ENCODE measurements around the gene PEX19.
A peak's percentile ranks its signal among the peaks of the same experiment; 100 is the strongest.
"Not testable (repeated sequence)": the region's sequence is repeated elsewhere in the genome, so short reads cannot be mapped to it uniquely, and the experiment has no call there.

PEX19 gene, protein sequence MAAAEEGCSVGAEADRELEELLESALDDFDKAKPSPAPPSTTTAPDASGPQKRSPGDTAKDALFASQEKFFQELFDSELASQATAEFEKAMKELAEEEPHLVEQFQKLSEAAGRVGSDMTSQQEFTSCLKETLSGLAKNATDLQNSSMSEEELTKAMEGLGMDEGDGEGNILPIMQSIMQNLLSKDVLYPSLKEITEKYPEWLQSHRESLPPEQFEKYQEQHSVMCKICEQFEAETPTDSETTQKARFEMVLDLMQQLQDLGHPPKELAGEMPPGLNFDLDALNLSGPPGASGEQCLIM

GRCh38 chr1:160284782-160285344, at the start of gene PEX19:
Gene PEX19, minus strand, starts transcription at chr1:160285133. Its CDS starts 9 bp downstream, at chr1:160285124.
- DNase-seq (ENCODE audit: low read depth in 3 of 3, low spot score in 1 of 3), result peak; percentile 82 to 90 (median 83)

GRCh38 chr1:160332516-160332915, 47.6 kb upstream of the PEX19 start:
- DNase-seq (ENCODE audit: low read depth in 3 of 3, low spot score in 1 of 3), result no peak

DNA sequence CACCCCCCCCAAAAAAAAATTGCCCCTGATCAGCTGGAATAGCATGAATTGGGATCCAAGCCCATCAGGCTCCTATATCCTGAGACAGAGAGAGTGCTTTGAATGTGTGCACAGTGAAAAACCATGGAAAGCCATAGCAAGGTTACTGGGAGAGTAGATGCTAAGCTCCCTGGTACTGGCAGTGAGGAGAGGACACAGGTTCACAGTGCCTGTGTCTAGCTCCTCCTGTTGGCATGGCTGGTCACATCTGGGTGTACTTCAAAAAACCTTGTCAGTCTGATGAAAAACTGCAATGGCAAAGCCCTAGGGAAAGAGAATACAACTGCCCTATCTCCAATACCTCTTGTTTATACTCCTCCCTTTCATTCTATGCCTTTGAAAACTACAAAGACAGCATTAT, 45.2 kb upstream of the PEX19 start:
- DNase-seq (ENCODE audit: low read depth in 3 of 3, low spot score in 1 of 3), result no peak

- no peak for DNase-seq (ENCODE audit: low read depth in 3 of 3, low spot score in 1 of 3)
These were observed 43.3 kb upstream of the PEX19 start for GRCh38 chr1:160328184-160328583.

- DNase-seq (ENCODE audit: low read depth in 3 of 3, low spot score in 1 of 3), result no peak
These were observed 41.5 kb upstream of the PEX19 start for GRCh38 chr1:160326418-160326817.

DNA sequence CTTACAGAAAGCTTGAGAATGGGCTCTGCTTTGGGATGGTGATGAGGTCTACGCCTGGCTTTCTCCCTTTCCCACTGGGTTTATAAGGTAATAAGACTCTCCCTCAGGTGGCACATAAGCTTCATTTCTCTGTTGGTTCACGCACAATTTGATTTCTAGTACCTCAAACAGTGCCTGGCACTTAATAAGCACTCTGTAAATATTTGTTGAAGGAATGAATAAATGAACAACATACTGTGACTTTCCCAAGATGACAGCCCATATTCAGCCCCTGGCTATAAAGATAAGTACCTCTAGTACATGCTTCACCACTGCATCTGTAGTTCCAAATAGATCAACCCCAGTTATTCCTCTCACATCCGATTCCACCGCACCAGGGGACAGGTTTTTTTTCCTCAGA, 40.3 kb upstream of the PEX19 start:
- DNase-seq (ENCODE audit: low read depth in 3 of 3, low spot score in 1 of 3), result no peak

DNA sequence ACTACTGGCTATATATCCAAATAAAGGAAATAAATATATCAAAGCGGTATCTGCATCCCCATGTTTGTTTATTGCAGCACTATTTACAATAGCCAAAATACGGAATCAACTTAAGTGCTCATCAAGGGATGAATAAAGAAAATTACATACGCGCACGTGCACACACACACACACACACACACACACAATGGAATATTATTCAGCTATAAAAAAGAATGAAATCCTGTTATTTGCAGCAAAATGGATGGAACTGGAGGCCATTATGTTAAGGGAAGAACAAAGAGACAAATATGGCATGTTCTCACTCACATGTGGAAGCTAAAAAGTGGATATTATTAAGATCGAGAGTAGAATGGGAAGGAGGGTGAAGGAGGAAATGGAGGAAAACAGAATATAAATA, 37.9 kb upstream of the PEX19 start:
- DNase-seq (ENCODE audit: low read depth in 3 of 3, low spot score in 1 of 3), result no peak

GRCh38 chr1:160315359-160315758, 30.4 kb upstream of the PEX19 start:
- no peak for DNase-seq (ENCODE audit: low read depth in 3 of 3, low spot score in 1 of 3)

DNA sequence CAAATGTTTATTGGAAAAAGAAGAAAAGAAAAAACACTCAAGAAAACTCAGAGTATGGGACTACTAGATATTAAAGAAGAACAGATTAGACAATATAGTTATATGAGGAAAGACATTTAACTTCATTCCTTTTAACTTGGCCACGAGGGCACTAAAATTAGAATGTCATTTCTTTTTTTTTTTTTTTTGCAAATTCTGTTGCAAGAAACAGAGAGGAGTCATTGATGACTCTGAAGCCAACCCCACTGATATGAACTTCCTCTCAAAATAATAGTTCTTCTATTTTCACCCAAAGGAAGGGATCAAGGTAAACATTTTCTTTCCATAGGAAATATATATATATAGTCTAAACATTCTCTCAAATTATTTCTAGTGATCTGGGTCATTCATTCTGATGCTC, 24.6 kb upstream of the PEX19 start:
- no peak for DNase-seq (ENCODE audit: low read depth in 3 of 3, low spot score in 1 of 3)

GRCh38 chr1:160309185-160309557, 24.2 kb upstream of the PEX19 start:
- no peak for DNase-seq (ENCODE audit: low read depth in 3 of 3, low spot score in 1 of 3)

- no peak for DNase-seq (ENCODE audit: low read depth in 3 of 3, low spot score in 1 of 3)
These were observed 23.7 kb upstream of the PEX19 start for GRCh38 chr1:160308451-160309184.

- DNase-seq (ENCODE audit: low read depth in 3 of 3, low spot score in 1 of 3), result no peak
These were observed 22.3 kb upstream of the PEX19 start for GRCh38 chr1:160307118-160307791.

GRCh38 chr1:160300173-160300572, 15.2 kb upstream of the PEX19 start:
- no peak for DNase-seq (ENCODE audit: low read depth in 3 of 3, low spot score in 1 of 3)

DNA sequence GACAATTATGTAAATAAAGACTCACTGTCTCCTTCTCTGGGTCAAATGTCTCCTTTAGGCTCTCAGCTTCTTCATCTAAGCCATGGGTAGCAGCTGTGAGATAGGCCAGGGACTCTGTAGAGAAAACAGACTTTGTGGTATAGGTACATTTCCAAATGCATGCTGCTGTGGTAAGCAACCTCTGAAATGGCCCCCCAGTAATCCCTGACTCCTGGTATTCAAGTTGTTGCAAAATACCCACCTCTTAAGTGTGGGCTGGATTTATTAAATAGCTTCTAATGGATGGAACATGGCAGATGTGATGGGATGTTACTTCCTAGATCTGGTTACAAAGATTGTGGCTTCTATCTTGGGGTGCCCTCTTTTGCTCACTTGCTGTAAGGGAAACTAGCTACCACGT, 11.1 kb upstream of the PEX19 start:
- no peak for DNase-seq (ENCODE audit: low read depth in 3 of 3, low spot score in 1 of 3)

- no peak for DNase-seq (ENCODE audit: low read depth in 3 of 3, low spot score in 1 of 3)
These were observed 8.4 kb upstream of the PEX19 start for GRCh38 chr1:160293020-160293968.

GRCh38 chr1:160291248-160292220, 6.6 kb upstream of the PEX19 start:
- peak; percentile 25 to 42 (median 36) for DNase-seq (ENCODE audit: low read depth in 3 of 3, low spot score in 1 of 3)

- DNase-seq (ENCODE audit: low read depth in 3 of 3, low spot score in 1 of 3), result not testable (repeated sequence)
These were observed 2.8 kb upstream of the PEX19 start for GRCh38 chr1:160287769-160288168.

DNA sequence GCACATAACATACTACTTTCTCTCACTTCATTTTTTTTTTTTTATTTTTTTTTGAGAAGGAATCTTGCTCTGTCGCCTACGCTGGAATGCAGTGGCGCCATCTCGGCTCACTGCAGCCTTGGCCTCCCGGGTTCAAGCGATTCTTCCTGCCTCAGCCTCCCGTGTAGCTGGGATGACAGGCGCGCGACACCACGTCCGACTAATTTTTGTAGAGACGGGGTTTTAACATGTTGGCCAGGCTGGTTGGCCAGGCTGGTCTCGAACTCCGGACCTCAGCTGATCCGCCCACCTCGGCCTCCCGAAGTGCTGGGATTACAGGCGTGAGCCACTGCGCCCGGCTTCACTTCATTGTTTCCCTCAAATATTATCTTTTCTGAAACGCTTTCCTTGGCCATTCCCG, 573 bp upstream of the PEX19 start:
- no peak for DNase-seq (ENCODE audit: low read depth in 3 of 3, low spot score in 1 of 3)

DNA sequence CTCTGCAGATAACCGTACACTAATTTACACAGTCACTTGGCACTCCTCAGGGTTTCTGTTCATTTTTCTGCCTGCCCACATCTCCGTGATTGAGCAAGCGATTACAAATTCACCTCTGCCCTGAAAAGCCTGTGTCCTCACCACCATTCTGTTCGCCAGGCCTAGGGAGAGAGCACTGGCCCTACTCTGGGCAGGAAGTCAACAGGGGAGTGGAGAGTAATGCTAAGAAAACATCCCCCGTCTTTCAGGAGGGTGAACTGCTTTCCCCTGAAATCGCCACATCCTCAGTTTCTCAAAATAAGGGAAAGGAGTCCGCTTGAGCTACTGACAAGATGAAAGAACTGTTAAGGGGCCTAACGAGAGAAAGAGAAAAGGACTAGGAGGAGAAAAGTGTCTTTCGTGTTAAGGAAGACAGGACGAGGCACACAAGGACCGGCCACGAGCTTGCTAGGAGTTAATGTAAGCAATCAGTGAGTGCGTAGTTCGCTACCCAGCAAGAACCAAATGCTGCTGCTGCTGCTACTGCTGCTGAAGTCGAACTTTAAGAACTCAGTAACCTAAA, 632 bp downstream of the PEX19 start:
- no peak for DNase-seq (ENCODE audit: low read depth in 3 of 3, low spot score in 1 of 3)

Data from stimulated activated CD4-positive, alpha-beta T cell treated with anti-CD3 and anti-CD28 coated beads, TNF-alpha, amount 100 ng/mL, for 1 hour (primary cell).